AG09309 (cell line): Measurements from ENCODE around the gene TRIO.

ENCODE experiments used
- DNase-seq: peaks from one replicate; pipeline ENCODE4 v3.0.0-alpha.2; 2010; ENCODE audit warnings: low read depth
- H3K4me3 ChIP-seq: 2 replicates; pipeline ENCODE4 v1.5.1; 2011; ENCODE audit warnings: mild to moderate bottlenecking, low read depth, low read length, moderate library complexity; ENCODE audit not compliant: control insufficient read depth
- TF ChIP-seq, protein P1 (sequence below): IDR thresholded peaks from 2 replicates; pipeline ENCODE4 v1.5.1; 2011; ENCODE audit warnings: mild to moderate bottlenecking, low read depth, low read length, inconsistent platforms; ENCODE audit not compliant: insufficient read depth, control insufficient read depth; ENCODE audit errors: missing control alignments

The TRIO gene

DNA sequence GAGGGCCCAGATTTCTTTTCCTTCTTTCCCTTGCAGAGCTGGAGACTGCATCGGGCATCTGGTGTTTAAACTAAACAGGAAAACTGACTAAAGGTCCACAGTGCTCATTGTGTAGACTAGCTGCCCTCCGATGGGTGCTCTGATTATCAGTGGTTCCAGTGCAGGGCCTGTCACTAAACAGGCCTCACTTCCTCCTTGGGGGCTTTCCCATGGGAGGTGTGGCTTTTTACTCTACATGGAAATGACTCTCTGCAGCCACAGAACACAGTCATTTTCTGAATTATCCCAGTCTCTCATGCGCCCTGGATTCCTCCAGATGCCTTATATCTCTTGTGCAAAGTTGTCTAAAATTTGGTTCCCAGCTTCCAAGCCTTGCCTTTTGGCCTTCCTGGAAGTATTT is 199.2 kb downstream of the TRIO start:
- TF ChIP-seq, protein P1, sequence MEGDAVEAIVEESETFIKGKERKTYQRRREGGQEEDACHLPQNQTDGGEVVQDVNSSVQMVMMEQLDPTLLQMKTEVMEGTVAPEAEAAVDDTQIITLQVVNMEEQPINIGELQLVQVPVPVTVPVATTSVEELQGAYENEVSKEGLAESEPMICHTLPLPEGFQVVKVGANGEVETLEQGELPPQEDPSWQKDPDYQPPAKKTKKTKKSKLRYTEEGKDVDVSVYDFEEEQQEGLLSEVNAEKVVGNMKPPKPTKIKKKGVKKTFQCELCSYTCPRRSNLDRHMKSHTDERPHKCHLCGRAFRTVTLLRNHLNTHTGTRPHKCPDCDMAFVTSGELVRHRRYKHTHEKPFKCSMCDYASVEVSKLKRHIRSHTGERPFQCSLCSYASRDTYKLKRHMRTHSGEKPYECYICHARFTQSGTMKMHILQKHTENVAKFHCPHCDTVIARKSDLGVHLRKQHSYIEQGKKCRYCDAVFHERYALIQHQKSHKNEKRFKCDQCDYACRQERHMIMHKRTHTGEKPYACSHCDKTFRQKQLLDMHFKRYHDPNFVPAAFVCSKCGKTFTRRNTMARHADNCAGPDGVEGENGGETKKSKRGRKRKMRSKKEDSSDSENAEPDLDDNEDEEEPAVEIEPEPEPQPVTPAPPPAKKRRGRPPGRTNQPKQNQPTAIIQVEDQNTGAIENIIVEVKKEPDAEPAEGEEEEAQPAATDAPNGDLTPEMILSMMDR: no peak
- DNase-seq: no peak
- H3K4me3 ChIP-seq: no peak overlapping the region

DNA sequence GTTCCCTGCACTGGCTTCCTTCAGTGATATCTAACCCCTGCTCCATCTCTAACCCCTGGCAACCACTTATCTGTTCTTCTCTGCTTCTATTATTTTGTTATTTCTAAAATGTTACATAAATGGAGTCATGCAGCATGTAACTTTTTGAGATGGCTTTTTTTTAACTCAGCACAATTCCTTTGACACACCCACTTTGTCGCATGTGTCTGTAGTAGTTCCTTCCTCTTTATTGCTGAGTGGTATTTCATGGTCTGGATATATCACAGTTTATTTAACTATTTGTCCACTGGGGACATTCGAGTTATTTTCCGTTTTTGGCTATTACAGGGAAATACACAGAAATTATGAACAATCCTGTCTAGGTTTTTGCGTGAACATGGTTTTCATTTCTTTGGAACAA is 200.2 kb downstream of the TRIO start:
- DNase-seq: no peak
- H3K4me3 ChIP-seq: no peak overlapping the region
- TF ChIP-seq, protein P1: no peak

DNA sequence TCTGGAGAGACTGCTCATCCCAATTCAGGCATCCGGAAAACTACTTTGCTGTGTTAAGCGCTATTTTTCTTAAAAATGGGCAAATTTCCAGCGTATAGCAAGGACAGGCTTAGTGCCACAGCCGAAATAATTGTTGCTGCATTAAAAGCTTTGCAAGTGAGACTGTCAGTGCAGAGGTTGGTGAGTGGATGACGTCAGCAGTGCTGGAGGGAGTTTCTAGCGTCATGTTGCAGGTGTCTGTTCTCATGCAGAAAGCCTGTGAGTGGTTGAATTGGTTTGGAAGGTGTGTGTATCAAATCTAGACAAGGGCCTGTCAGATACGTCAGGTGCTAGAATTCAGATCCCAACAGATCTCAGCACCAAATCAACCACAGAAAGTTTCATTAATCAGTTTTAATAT is 204.4 kb downstream of the TRIO start:
- TF ChIP-seq, protein P1: no peak
- no peak overlapping the region for H3K4me3 ChIP-seq
- no peak for DNase-seq

DNA sequence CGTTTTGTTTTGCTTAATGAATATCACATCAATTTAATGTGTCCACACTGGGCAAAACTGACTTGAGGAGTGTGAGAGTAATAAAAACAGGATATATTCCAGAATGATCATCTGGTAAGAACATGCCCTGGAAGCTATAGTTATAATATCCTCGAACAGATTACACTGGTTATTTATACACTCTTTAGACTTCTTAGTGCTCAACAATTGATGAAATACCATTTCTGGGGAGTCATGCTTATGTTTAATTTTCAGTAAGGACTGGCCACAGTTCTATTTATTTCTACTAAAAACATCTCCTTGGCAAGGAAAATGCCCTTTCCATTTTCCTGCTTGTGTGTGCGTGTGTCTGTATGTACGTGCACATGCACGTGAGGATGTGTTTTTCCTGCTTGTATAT is 205.0 kb downstream of the TRIO start:
- no peak for DNase-seq
- TF ChIP-seq, protein P1: no peak
- H3K4me3 ChIP-seq: no peak overlapping the region

DNA sequence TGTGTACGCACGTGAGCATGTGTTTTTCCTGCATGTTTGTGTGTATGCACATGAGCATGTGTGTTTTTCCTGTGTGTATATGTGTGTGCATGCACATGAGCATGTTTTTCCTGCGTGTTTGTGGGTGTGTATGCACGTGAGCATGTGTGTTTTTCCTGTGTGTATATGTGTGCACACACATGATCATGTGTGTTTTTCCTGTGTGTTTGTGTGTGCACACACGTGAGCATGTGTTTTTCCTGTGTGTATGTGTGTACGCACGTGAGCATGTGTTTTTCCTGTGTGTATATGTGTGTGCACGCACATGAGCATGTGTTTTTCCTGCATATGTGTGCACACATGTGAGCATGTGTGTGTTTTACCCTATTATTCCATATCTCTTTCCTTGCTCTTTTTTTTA is 205.9 kb downstream of the TRIO start:
- H3K4me3 ChIP-seq: no peak overlapping the region
- no peak for DNase-seq
- TF ChIP-seq, protein P1: no peak

DNA sequence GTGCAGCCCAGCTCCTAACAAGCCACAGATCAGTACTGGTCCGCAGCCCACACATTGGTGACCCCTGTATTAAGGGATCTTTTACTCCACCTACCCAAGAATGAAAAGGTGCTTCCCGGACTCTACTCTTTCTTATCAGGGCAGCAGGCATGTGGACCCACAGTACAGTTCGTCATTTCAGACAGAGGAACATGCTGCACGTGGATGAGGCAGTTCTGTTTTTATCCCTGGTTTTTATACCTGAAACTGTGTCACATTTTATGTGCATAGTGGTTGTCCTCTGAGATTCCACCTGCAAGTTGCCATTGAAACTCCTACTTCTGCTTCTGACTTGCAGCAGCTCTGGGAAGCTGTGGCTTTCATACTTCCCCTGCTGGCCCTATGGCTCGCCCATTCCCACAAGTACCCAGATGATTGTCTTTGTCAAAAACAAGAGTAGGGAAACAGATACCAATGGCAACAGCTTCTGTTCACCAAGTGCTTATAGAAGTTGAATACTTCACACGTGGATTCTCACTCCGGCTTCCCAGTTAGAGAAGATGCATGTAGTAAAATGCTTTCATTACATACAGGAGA is 208.0 kb downstream of the TRIO start:
- no peak overlapping the region for H3K4me3 ChIP-seq
- no peak for DNase-seq
- TF ChIP-seq, protein P1: no peak

DNA sequence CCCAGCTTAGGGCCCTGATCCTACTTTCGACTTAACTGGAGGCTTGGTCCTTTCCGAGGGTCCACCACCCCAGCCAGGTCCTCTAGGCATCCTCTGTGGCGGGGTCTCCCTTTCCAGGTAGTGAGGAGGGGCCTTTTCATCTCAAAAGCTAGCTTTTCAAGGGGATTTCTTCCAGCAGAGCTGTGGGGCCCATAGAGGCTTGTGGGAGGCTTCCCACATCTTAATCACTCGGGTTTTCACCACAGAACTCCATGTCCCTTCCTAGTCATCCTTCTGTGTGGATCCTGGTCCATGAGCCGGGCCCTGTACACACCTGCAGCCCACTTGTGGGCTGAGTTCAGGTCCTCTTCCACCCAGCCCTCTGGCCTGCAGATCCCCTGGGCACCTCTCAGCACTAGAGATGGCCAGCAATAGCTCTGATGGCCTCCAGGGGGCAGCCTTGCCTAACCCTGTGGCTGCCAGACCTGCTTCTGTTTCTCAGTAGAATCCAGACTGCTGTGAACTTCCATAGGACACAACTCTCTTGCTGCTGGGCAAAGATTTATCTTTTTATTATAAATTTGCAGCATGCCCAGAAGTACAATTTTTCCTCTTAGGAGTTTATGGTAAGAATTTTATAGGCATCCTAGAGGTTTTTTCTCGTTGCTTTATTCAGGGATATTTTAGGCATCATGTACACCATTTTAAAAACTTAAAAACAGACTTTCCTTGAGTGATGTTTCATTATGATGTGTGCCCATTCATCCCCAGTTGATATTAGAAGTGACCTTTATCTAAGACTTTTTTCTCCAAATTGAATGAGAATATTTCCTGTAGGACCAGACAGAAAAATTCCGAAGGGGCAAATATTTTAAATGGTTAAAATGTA is 208.9 kb downstream of the TRIO start:
- TF ChIP-seq, protein P1: peak; percentile 96
- no peak overlapping the region for H3K4me3 ChIP-seq
- DNase-seq: peak; percentile 32
